T-helper 1 cell (primary cell): ENCODE measurements around the gene MYH14.

Source experiments
- DNase-seq, 5 donors: peaks; one replicate each; pipeline ENCODE4 v3.0.0-alpha.2; 2012 to 2020

Gene MYH14

GRCh38 chr19:50300051-50300450 lies 96.6 kb downstream of the MYH14 start:
- no peak for DNase-seq

GRCh38 chr19:50300814-50301606 lies 97.6 kb downstream of the MYH14 start:
- peak in 1 of 5 donors; percentile 54 for DNase-seq

GRCh38 chr19:50301607-50301971 lies 98.2 kb downstream of the MYH14 start:
- DNase-seq, result no peak

GRCh38 chr19:50303558-50303957 lies 100.1 kb downstream of the MYH14 start:
- no peak for DNase-seq

GRCh38 chr19:50308991-50309390 lies 105.6 kb downstream of the MYH14 start:
- DNase-seq, result no peak

GRCh38 chr19:50309396-50310125 lies 106.1 kb downstream of the MYH14 start:
- no peak for DNase-seq

- DNase-seq, result no peak
Measured at GRCh38 chr19:50310759-50311465, 107.5 kb downstream of the MYH14 start.

GRCh38 chr19:50311723-50312635 lies 108.6 kb downstream of the MYH14 start:
- no peak for DNase-seq

- DNase-seq, result no peak
Measured at GRCh38 chr19:50312967-50313811, 109.8 kb downstream of the MYH14 start.

GRCh38 chr19:50313812-50314536 lies 110.6 kb downstream of the MYH14 start:
- no peak for DNase-seq

GRCh38 chr19:50314724-50315708 lies 111.6 kb downstream of the MYH14 start:
- no peak for DNase-seq

GRCh38 chr19:50315773-50316448 lies 112.5 kb downstream of the MYH14 start:
- DNase-seq, result peak in 1 of 5 donors; percentile 31

GRCh38 chr19:50317115-50317514 lies 113.7 kb downstream of the MYH14 start:
- no peak for DNase-seq

GRCh38 chr19:50318438-50318837 lies 115.0 kb downstream of the MYH14 start:
- DNase-seq, result no peak

GRCh38 chr19:50319156-50319555 lies 115.7 kb downstream of the MYH14 start:
- no peak for DNase-seq

- DNase-seq, result no peak
Measured at GRCh38 chr19:50320051-50320450, 116.6 kb downstream of the MYH14 start.

GRCh38 chr19:50320596-50320995 lies 117.2 kb downstream of the MYH14 start:
- no peak for DNase-seq

GRCh38 chr19:50321831-50322230 lies 118.4 kb downstream of the MYH14 start:
- DNase-seq, result no peak

- DNase-seq, result no peak
Measured at GRCh38 chr19:50322234-50322633, 118.8 kb downstream of the MYH14 start.
